Chondrocyte (in vitro differentiated cells): Measurements from ENCODE around the gene RFX8. TPM values are rescaled to one million over a fixed set of nuclear protein-coding genes. Genes with fewer than 3 reads are reported as not detected.

ENCODE experiments used
- DNase-seq: peaks from one replicate; pipeline ENCODE4 v3.0.0; 2021; ENCODE audit warnings: mixed read lengths, low spot score
- H3K27ac Mint-ChIP-seq: one replicate; pipeline ENCODE4 v1.8.0; 2021; ENCODE audit warnings: mild to moderate bottlenecking, moderate library complexity, mixed read lengths; ENCODE audit not compliant: unreplicated experiment
- H3K27me3 Mint-ChIP-seq: 2 replicates; pipeline ENCODE4 v1.8.0; 2021; ENCODE audit warnings: low read depth, mixed read lengths
- H3K36me3 Mint-ChIP-seq: 2 replicates; pipeline ENCODE4 v1.8.0; 2021; ENCODE audit warnings: low read depth, mixed read lengths
- H3K4me1 Mint-ChIP-seq: 2 replicates; pipeline ENCODE4 v1.8.0; 2021; ENCODE audit warnings: low read depth, mild to moderate bottlenecking, mixed read lengths
- H3K4me3 Mint-ChIP-seq: one replicate; pipeline ENCODE4 v1.8.0; 2021; ENCODE audit warnings: mild to moderate bottlenecking, moderate library complexity, mixed read lengths; ENCODE audit not compliant: unreplicated experiment
- H3K9me3 Mint-ChIP-seq: 2 replicates; pipeline ENCODE4 v1.8.0; 2021; ENCODE audit warnings: low read depth, mixed read lengths
- total RNA-seq: library from RNA; stranded (reverse); gene quantifications from 3 replicates; pipeline ENCODE4 v1.2.1, GENCODE V29; 2021
- TF ChIP-seq, protein P1 (sequence below): fragments of 200-600 bp; sonication (generic); IDR thresholded peaks from 2 replicates; pipeline ENCODE4 v1.5.0; 2021; ENCODE audit warnings: antibody characterized with exemption, mild to moderate bottlenecking, moderate library complexity

RFX8 gene
- total RNA-seq, 1 donor from 2014 or later = not detected

GRCh38 chr2:101372792-101373191 is 102.1 kb downstream of the RFX8 start:
- Mint-ChIP-seq H3K4me1 (no peaks in the 10 kb centered on the region), H3K27ac (no peak overlapping the region), H3K4me3 (no peak overlapping the region), H3K36me3 (no peaks in the 10 kb centered on the region), H3K27me3 (peaks cover 20% of the 10 kb centered on the region), H3K9me3 (no peaks in the 10 kb centered on the region)
- TF ChIP-seq, protein P1, sequence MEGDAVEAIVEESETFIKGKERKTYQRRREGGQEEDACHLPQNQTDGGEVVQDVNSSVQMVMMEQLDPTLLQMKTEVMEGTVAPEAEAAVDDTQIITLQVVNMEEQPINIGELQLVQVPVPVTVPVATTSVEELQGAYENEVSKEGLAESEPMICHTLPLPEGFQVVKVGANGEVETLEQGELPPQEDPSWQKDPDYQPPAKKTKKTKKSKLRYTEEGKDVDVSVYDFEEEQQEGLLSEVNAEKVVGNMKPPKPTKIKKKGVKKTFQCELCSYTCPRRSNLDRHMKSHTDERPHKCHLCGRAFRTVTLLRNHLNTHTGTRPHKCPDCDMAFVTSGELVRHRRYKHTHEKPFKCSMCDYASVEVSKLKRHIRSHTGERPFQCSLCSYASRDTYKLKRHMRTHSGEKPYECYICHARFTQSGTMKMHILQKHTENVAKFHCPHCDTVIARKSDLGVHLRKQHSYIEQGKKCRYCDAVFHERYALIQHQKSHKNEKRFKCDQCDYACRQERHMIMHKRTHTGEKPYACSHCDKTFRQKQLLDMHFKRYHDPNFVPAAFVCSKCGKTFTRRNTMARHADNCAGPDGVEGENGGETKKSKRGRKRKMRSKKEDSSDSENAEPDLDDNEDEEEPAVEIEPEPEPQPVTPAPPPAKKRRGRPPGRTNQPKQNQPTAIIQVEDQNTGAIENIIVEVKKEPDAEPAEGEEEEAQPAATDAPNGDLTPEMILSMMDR = no peak
- DNase-seq = no peak

DNA sequence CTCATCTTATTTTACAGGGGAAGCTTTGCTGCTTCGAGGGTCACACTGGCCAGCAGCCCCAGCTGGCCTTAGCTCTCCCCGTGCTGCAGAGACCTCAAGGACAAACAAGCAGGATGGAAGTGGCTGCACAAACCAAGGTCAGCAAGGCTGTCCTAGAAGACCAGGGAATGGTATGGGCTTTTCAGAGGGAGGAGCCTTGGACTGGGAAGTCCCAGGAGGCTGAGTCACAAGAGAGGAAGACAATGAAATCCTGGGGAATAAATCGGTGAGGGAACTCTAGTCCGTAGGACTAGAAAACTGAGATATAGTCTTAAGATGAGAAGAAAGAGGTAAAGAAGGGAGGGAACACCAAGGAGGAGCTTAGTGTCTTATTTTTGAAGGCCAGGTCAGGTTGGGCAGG is 103.3 kb downstream of the RFX8 start:
- Mint-ChIP-seq H3K4me1 (no peaks in the 10 kb centered on the region), H3K36me3 (no peaks in the 10 kb centered on the region), H3K27ac (no peak overlapping the region), H3K9me3 (no peaks in the 10 kb centered on the region), H3K4me3 (no peak overlapping the region), H3K27me3 (peaks cover 18% of the 10 kb centered on the region)
- TF ChIP-seq, protein P1 = no peak
- DNase-seq = no peak

DNA sequence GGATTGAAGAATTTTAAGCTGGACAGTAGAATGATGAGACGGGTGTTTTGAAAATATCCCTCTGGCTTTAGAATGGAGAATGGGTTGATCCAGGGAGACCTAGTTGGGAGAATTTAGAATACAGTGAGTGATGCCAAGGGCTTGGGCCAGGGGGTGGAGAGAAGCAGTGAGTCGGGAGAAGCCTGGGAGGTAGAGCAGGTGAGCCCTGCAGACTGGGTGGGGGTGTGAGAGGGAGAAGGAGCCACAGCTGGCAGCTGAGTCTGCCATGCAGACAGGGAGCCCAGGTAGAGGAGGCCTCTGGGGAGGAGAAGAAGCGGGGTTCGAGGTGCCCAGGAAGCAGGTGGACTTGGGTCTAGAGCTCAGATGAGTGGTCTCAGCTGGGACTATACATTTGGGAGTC is 105.8 kb downstream of the RFX8 start:
- Mint-ChIP-seq H3K4me3 (no peak overlapping the region), H3K36me3 (peaks cover 2% of the 10 kb centered on the region), H3K9me3 (no peaks in the 10 kb centered on the region), H3K27me3 (peaks cover 34% of the 10 kb centered on the region), H3K27ac (no peak overlapping the region), H3K4me1 (no peaks in the 10 kb centered on the region)
- no peak for DNase-seq
- TF ChIP-seq, protein P1 = no peak

DNA sequence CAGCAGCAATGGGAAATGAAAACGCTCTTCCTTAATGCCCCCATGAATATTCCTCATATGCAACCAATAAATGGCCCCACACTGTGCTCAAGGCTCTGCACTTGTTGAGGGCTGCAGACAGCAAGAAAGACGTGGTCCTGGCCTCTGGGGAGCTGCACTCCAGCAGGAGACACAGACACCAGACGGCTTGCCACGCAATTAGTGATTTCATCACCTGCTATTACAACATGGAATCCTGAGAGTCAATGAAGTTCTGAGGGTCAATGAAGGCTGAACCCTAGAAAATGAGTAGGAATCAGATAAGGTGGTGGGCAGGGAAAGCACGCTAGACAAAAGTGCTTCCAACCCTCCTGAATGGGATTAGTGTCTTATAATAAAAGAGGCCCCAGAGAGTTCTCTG is 106.5 kb downstream of the RFX8 start:
- H3K27me3 Mint-ChIP-seq = peaks cover 35% of the 10 kb centered on the region
- no peaks in the 10 kb centered on the region for H3K4me1 Mint-ChIP-seq
- DNase-seq = no peak
- no peak overlapping the region for H3K4me3 Mint-ChIP-seq
- H3K36me3 Mint-ChIP-seq = peaks cover 2% of the 10 kb centered on the region
- no peak overlapping the region for H3K27ac Mint-ChIP-seq
- H3K9me3 Mint-ChIP-seq = no peaks in the 10 kb centered on the region
- TF ChIP-seq, protein P1 = no peak

DNA sequence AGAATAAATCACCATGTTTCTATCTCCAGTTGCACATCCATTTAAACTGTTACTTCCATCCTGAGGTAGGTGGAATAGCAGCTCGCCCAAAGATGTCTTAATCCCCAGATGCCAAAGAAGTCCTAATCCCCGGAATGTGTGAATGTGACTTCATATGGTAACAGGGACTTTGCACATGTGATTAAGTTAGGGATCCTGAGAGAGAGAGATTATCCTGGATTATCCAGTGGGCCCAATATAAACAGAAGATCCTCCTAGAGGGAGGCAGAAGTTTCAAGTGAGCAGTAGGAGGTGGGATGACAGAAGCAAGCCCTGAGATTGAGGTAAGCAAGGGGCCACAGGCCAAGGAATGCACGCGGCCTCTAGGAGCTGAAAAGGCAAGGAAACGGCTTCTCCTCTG is 107.4 kb downstream of the RFX8 start:
- Mint-ChIP-seq H3K27ac (no peak overlapping the region), H3K4me3 (no peak overlapping the region), H3K36me3 (peaks cover 2% of the 10 kb centered on the region), H3K27me3 (peaks cover 37% of the 10 kb centered on the region), H3K4me1 (no peaks in the 10 kb centered on the region), H3K9me3 (no peaks in the 10 kb centered on the region)
- no peak for DNase-seq
- TF ChIP-seq, protein P1 = no peak
